22Rv1 (cell line): ENCODE measurements around the gene DTWD1.
"Not testable (repeated sequence)": the region's sequence is repeated elsewhere in the genome, so short reads cannot be mapped to it uniquely, and the experiment has no call there.

Source experiments
- H3K27ac ChIP-seq: fragments of 450-650 bp; 2 replicates; pipeline ENCODE4 v1.5.1; 2017
- CTCF ChIP-seq: fragments of 450-650 bp; IDR thresholded peaks from 2 replicates; pipeline ENCODE4 v1.5.1; 2017; ENCODE audit warnings: mild to moderate bottlenecking
- ZFX ChIP-seq: fragments of 450-650 bp; IDR thresholded peaks from 2 replicates; pipeline ENCODE4 v1.6.1; 2017; ENCODE audit warnings: antibody characterized with exemption, borderline replicate concordance

The DTWD1 gene

GRCh38 chr15:49696433-49696832 is 75.6 kb downstream of the DTWD1 start:
- TF ChIP-seq ZFX (no peak), CTCF (no peak)
- no peak overlapping the region for H3K27ac ChIP-seq

DNA sequence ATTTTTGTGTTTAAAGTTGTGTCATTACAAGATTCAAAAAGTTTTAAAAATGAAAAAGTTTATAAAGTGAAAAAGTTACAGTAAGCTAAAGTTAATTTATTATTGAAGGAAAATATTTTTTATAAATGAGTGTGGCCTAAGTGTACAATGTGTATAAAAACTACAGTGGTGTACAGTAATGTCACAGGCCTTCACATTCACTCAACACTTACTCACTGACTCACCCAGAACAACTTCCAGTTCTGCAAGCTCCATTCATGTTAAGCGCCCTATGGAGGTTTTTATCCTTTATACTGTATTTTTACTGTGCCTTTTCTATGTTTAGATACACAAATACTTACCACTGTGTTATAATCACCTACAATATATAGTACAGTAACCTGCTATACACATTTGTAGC is 76.3 kb downstream of the DTWD1 start:
- TF ChIP-seq ZFX = no peak
- no peak for TF ChIP-seq CTCF
- H3K27ac ChIP-seq = no peak overlapping the region

GRCh38 chr15:49702982-49703381 is 82.1 kb downstream of the DTWD1 start:
- not testable (repeated sequence) for H3K27ac ChIP-seq
